ENCODE data around the gene PTPN18. TPM values are rescaled to one million over a fixed set of nuclear protein-coding genes. Genes with fewer than 3 reads are reported as not detected.

PTPN18 gene
- total RNA-seq, 4 donors from 2014 or later, result 34.6 to 53.8 (median 39.1) TPM

- TF ChIP-seq CTCF (IDR thresholded peaks at IDR 0.05), result no peak
- TF ChIP-seq EP300 (IDR thresholded peaks at IDR 0.05), result no peak
- TF ChIP-seq POLR2AphosphoS5 (IDR thresholded peaks at IDR 0.05), result no peak
- TF ChIP-seq POLR2A (IDR thresholded peaks at IDR 0.05), result no peak
- Histone ChIP-seq H3K27ac (no peak overlapping the region), H3K27me3 (peaks cover 33% of the 10 kb centered on the region), H3K9me3 (no peaks in the 10 kb centered on the region), H3K4me3 (no peak overlapping the region), H3K36me3 (no peaks in the 10 kb centered on the region), H3K4me1 (no peaks in the 10 kb centered on the region)
- WGBS, 2 donors (ENCODE audit: low coverage in 1 of 2), result no CpG with 5 or more reads among the region's 1 CpG
- no peak for ATAC-seq
Observed at GRCh38 chr2:130316596-130316995, 39.3 kb upstream of the PTPN18 start.

- TF ChIP-seq POLR2AphosphoS5 (IDR thresholded peaks at IDR 0.05), result no peak
- no peak for TF ChIP-seq POLR2A (IDR thresholded peaks at IDR 0.05)
- TF ChIP-seq EP300 (IDR thresholded peaks at IDR 0.05), result no peak
- no peak for TF ChIP-seq CTCF (IDR thresholded peaks at IDR 0.05)
- no peak for ATAC-seq
- H3K27me3 ChIP-seq, result peaks cover 25% of the 10 kb centered on the region
- WGBS, 2 donors (ENCODE audit: low coverage in 1 of 2), result 0 to 100% methylated on average over 1 of the region's 7 CpGs
- no peak overlapping the region for H3K4me3 ChIP-seq
- H3K9me3 ChIP-seq, result no peaks in the 10 kb centered on the region
- H3K27ac ChIP-seq, result no peak overlapping the region
- H3K36me3 ChIP-seq, result no peaks in the 10 kb centered on the region
- no peaks in the 10 kb centered on the region for H3K4me1 ChIP-seq
Observed at GRCh38 chr2:130318906-130319305, 37.0 kb upstream of the PTPN18 start.

GRCh38 chr2:130319536-130319935 lies 36.3 kb upstream of the PTPN18 start:
- H3K9me3 ChIP-seq, result no peaks in the 10 kb centered on the region
- ATAC-seq, result no peak
- H3K27ac ChIP-seq, result no peak overlapping the region
- H3K4me1 ChIP-seq, result no peaks in the 10 kb centered on the region
- TF ChIP-seq EP300 (IDR thresholded peaks at IDR 0.05), result no peak
- TF ChIP-seq POLR2A (IDR thresholded peaks at IDR 0.05), result no peak
- 87% methylated on average over 3 of the region's 3 CpGs; no CpG with 5 or more reads in 1 of the 2 donors for WGBS, 2 donors (ENCODE audit: low coverage in 1 of 2)
- peaks cover 20% of the 10 kb centered on the region for H3K27me3 ChIP-seq
- H3K4me3 ChIP-seq, result no peak overlapping the region
- H3K36me3 ChIP-seq, result no peaks in the 10 kb centered on the region

- no peak overlapping the region for H3K4me3 ChIP-seq
- 54 to 80% methylated on average over 2 to 5 of the region's 43 CpGs for WGBS, 2 donors (ENCODE audit: low coverage in 1 of 2)
- no peak overlapping the region for H3K27ac ChIP-seq
- H3K36me3 ChIP-seq, result no peaks in the 10 kb centered on the region
- peaks cover 0 to 8% (median 0%) of the 10 kb centered on the region in 3 donors for H3K4me1 ChIP-seq
- H3K27me3 ChIP-seq, result peaks cover 63% of the 10 kb centered on the region
- ATAC-seq, result no peak
- H3K9me3 ChIP-seq, result no peaks in the 10 kb centered on the region
- TF ChIP-seq POLR2A (IDR thresholded peaks at IDR 0.05) (no peak), CTCF (IDR thresholded peaks at IDR 0.05) (no peak), POLR2AphosphoS5 (IDR thresholded peaks at IDR 0.05) (no peak), EP300 (IDR thresholded peaks at IDR 0.05) (no peak)
Observed at GRCh38 chr2:130327703-130328527, 27.9 kb upstream of the PTPN18 start.

GRCh38 chr2:130328710-130329109 lies 27.1 kb upstream of the PTPN18 start:
- TF ChIP-seq EP300 (IDR thresholded peaks at IDR 0.05), result no peak
- TF ChIP-seq POLR2AphosphoS5 (IDR thresholded peaks at IDR 0.05), result no peak
- TF ChIP-seq CTCF (IDR thresholded peaks at IDR 0.05), result no peak
- no peak for TF ChIP-seq POLR2A (IDR thresholded peaks at IDR 0.05)
- no peaks in the 10 kb centered on the region for H3K36me3 ChIP-seq
- H3K4me1 ChIP-seq, result peaks cover 0 to 8% (median 0%) of the 10 kb centered on the region in 3 donors
- 40 to 50% methylated on average over 2 of the region's 2 CpGs for WGBS, 2 donors (ENCODE audit: low coverage in 1 of 2)
- H3K9me3 ChIP-seq, result no peaks in the 10 kb centered on the region
- H3K4me3 ChIP-seq, result no peak overlapping the region
- H3K27me3 ChIP-seq, result peaks cover 55% of the 10 kb centered on the region
- ATAC-seq, result no peak
- no peak overlapping the region for H3K27ac ChIP-seq
